Activated CD8-positive, alpha-beta memory T cell treated with anti-CD3 and anti-CD28 coated beads, Interleukin-2, amount 50 U/mL, for 24 hours (primary cell): Measurements from ENCODE around the gene OR5K2.
A peak's percentile ranks its signal among the peaks of the same experiment; 100 is the strongest.

Experiments
- DNase-seq: peaks from one replicate; pipeline ENCODE4 v3.0.0-alpha.2; 2020; ENCODE audit errors: extremely low read depth

The OR5K2 gene

GRCh38 chr3:98522544-98523281 is 25.2 kb downstream of the OR5K2 start, which contains the start of gene CLDND1:
Gene CLDND1, minus strand, starts transcription at chr3:98522902. Its CDS starts 1,478 bp downstream, at chr3:98521424.
- DNase-seq: peak; percentile 84

DNA sequence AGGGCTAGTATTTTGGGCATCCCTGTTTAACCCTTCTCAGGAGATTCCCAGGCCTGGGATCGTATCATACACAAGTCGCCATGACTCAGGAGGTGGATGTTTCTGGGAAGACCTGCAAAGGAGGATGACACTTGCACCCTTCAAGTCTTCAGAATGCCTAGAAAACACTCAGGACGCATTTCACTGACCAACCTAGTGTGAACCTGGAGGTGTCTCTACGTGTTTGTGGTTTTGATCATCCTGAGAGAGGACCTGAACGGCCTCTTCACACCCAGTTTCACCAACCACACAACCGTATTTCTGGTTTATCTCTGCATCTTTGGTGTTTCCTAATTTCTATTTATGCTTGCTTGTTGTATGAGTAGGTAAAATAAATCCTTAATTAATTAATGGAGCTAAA is 28.0 kb downstream of the OR5K2 start:
- DNase-seq: no peak

DNA sequence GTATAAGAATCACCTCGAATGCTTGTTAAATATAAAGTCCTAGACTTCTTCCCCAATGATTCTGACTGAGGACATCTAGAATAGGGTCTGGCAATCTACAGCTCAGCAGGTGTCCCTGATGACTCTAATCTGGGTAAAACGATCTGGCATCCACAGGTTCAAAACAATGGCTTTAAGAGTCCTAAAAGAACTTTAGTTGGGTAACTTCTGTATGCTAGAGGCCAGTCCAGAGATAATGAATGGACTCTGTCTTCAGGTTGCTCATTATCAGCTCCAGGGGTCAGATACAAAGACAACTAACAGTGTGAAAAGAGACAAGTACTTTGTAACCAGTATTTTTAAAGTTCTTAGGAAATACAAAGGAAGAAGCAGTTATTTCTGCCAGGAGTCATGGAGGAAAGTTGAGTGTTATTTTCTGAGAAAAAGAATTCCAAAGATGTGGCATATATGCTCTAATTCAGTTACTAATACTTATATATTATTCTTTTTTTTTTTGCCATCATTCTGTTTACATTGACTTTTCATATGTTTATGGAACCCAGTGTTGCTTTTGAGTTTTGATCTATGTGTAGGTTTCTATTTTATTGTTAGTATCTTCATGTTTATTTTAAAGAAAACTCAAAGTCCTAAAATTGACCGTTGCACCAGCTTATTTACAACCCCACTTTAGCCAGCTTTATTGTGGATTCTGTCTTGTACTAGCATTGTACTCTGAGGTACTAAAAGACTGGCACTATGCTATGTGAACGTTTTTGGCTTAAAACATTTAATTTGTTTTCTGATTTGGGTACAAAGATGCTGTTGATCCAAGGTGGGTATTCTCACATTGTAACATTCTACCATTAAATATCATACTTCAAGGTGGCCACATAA is 31.2 kb downstream of the OR5K2 start:
- no peak for DNase-seq

GRCh38 chr3:98529856-98530459 is 32.5 kb downstream of the OR5K2 start:
- no peak for DNase-seq

- DNase-seq: no peak
Measured at GRCh38 chr3:98530676-98531075, 33.2 kb downstream of the OR5K2 start.

- DNase-seq: no peak
Measured at GRCh38 chr3:98531622-98532274, 34.3 kb downstream of the OR5K2 start, which contains the start of gene GPR15. Gene GPR15, plus strand, starts transcription at chr3:98531978. Its CDS starts 56 bp downstream, at chr3:98532034.

DNA sequence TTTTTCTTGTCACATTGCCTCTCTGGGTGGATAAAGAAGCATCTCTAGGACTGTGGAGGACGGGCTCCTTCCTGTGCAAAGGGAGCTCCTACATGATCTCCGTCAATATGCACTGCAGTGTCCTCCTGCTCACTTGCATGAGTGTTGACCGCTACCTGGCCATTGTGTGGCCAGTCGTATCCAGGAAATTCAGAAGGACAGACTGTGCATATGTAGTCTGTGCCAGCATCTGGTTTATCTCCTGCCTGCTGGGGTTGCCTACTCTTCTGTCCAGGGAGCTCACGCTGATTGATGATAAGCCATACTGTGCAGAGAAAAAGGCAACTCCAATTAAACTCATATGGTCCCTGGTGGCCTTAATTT is 34.8 kb downstream of the OR5K2 start:
- no peak for DNase-seq

DNA sequence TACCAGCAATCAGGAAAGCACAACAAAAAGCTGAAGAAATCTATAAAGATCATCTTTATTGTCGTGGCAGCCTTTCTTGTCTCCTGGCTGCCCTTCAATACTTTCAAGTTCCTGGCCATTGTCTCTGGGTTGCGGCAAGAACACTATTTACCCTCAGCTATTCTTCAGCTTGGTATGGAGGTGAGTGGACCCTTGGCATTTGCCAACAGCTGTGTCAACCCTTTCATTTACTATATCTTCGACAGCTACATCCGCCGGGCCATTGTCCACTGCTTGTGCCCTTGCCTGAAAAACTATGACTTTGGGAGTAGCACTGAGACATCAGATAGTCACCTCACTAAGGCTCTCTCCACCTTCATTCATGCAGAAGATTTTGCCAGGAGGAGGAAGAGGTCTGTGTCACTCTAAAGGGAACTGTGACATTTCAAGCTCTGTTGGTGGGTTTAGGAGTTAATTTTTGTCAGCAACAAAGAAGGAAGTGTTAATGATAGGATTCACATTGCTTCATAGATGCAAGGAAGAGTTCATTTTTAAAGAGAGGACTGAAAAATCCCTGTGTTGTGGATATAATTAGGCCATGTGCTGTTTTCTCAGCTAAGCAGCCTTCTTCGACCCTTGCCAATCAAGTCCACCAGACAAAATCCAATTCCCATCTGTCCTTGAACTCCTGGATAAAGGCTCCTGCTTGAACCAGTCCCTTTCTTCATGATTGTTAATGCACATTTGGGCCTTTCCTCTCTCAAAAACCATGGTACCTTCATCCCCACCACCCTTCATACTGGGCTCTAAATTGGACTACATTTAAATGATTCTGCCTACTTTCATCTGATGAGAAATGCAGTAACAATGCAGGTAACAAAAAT is 35.5 kb downstream of the OR5K2 start:
- no peak for DNase-seq

DNA sequence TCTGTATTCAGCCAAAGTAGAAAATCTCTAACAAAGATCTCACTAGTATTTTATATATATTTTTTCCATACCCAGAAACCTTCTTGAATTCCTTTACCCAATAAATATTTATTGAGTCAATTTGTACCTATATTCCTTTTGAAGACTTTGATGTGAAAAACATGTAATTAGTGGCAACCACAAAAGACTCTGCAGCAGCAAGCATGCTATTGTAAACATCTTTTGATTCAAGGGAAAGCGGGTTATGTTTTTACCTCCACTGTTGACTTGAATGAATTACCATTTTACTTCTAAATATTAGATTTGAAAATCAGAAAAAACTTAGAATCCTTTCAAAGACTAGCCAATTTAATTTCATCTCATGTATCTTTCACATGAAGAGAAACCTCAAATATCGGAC is 36.7 kb downstream of the OR5K2 start:
- no peak for DNase-seq

DNA sequence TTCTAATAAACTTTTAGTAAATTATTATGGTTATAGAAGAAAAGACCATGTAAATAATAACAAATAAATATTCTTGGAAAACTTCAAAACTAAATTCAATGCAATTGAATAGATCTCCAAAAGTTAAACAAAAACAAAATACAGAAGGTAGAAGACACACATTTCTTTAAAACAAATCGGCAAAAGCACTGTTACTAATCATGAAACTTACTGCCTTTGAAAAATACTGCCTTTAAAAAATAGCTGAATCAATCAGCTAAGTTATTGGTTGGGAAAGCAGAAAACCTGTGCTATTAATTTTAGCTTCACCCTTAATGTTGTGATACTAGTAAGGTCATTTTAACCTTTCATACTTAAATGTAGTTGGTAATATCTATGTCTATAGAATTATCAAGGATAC is 37.3 kb downstream of the OR5K2 start:
- DNase-seq: no peak

GRCh38 chr3:98536456-98537017 is 39.1 kb downstream of the OR5K2 start:
- no peak for DNase-seq

DNA sequence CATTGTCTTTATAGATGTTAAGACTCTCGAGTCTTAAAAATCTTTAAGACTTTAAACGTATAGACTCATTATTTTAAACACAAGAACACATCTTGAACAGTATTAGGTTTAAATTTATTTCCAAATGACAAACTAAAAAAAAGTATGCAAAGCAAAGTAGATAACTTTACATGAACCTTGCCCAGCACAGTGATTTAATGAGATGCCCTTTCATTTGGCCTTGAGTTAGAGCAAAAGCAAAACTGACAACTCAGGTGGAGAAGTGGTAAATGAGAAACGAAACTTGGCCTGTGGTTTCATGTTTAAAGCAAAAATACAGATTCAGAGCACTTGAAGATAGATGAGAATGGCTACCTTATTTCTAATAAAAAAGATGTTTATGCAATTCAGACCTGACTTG is 42.9 kb downstream of the OR5K2 start:
- DNase-seq: no peak

- DNase-seq: no peak
Measured at GRCh38 chr3:98541695-98542094, 44.2 kb downstream of the OR5K2 start.

- no peak for DNase-seq
Measured at GRCh38 chr3:98542623-98543022, 45.1 kb downstream of the OR5K2 start.

GRCh38 chr3:98545940-98546339 is 48.5 kb downstream of the OR5K2 start:
- no peak for DNase-seq
